Measurements from ENCODE around the gene ACTC1. TPM values are rescaled to one million over a fixed set of nuclear protein-coding genes. Genes with fewer than 3 reads are reported as not detected.

Gene ACTC1
- total RNA-seq, 1 donor from 2014 or later = not detected

DNA sequence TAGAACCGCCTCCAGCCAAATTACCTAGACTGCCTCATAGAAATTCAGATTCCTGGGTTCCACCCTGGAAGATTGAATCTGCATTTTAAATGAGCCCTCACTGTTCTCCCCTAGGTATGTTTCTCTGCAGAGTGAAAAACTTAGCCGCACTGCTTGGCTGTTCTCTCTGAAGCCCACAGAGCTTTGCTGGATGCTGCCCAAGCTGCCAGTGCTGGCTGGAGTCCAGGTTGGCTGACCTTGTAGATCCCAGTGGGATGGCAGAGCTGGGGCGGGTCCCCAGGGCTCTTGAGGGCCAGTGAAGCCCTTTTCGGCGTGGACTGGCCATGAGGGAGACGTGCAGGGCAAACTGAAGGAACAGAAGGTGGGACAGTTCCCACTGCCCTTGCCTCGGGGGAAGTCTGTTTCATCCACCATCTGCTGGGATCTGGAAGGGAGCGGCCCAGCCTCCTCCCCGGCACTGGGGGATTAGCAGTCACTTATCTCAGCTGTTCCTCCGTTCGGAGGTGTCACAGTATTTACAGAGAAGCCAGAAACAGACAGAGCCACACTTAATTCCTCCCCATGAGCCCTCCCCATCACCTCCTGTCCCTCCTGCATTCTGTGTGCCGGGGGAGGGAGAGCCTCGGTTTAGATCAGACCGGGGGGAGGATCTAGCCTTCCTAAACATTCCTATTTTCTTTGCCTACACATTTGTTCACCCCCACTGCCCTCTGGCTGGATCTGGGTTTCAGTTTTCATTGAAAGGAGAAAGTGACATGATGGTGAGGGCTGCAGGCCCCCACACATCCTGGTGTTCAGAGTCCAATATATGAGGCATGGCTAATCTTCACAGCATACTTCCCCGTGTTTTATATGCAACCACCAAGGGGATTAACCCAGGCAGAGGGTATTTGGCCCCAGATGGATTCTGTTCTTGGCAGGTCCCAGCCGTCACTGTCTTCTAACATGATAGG lies 4.1 kb upstream of the ACTC1 start:
- TF ChIP-seq, protein P1, sequence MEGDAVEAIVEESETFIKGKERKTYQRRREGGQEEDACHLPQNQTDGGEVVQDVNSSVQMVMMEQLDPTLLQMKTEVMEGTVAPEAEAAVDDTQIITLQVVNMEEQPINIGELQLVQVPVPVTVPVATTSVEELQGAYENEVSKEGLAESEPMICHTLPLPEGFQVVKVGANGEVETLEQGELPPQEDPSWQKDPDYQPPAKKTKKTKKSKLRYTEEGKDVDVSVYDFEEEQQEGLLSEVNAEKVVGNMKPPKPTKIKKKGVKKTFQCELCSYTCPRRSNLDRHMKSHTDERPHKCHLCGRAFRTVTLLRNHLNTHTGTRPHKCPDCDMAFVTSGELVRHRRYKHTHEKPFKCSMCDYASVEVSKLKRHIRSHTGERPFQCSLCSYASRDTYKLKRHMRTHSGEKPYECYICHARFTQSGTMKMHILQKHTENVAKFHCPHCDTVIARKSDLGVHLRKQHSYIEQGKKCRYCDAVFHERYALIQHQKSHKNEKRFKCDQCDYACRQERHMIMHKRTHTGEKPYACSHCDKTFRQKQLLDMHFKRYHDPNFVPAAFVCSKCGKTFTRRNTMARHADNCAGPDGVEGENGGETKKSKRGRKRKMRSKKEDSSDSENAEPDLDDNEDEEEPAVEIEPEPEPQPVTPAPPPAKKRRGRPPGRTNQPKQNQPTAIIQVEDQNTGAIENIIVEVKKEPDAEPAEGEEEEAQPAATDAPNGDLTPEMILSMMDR (conservative IDR thresholded peaks at IDR 0.05; ENCODE audit: low read depth, low read length) = no peak
- no peak for DNase-seq (ENCODE audit: low read depth)
- H3K4me3 ChIP-seq (ENCODE audit: low read depth, low read length) = no peak overlapping the region

DNA sequence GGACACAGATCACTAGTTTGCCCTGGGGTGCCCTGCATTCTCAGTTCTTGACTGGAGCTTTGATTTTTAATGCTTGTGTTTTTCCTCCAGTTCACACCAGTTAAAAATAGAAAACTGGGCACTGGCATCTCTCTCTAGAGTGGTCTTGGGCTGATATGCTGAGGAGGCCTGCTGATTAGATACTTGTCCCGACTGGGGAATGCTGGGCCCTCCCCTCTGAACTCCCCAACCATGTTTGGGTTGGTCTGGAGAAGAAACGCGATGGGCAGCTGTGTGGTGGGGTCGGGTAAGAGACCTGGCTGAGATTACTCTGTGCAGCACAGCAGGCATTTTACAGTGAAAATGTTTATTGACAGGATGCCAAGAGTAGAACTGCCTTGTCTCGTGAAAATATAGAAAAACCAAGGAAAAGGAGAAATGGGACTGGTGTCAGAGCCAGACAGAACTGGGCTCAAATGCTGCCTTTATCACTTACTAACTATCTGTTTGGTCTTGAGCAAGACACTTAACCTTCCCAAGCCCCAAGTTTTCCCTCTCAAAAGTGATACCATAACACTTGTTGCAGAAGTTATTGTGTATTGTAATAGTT lies 1.6 kb upstream of the ACTC1 start:
- DNase-seq (ENCODE audit: low read depth) = no peak
- TF ChIP-seq, protein P1 (conservative IDR thresholded peaks at IDR 0.05; ENCODE audit: low read depth, low read length) = no peak
- no peak overlapping the region for H3K4me3 ChIP-seq (ENCODE audit: low read depth, low read length)

DNA sequence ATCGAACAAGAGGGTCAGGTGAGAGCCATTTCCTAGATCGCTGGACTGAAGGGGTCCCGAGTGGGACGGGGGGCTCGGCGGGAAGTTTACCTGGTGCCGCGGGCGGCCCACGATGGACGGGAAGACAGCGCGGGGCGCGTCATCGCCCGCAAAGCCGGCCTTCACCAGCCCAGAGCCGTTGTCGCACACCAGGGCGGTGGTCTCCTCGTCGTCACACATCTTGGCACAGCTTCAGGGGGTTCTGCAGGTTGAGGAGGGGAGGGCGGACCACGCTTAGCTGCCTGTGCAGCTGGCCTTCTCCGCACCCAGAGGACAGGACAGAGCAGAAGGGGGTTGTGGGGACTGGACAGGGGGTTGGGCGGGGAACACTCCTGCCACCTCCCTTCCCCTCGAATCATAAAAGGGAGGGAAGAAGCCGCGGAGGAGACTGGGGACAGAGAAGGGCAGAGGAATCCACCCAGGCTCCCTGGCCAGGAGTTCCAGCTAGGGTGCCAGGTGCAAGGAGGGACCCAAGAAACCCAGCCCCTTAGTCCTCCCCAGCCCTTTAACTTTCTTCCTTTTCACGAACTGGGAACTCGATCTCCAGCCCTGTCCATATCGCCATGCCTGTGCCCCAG lies 651 bp downstream of the ACTC1 start:
- TF ChIP-seq, protein P1 (conservative IDR thresholded peaks at IDR 0.05; ENCODE audit: low read depth, low read length) = no peak
- H3K4me3 ChIP-seq (ENCODE audit: low read depth, low read length) = no peak overlapping the region
- DNase-seq (ENCODE audit: low read depth) = no peak

DNA sequence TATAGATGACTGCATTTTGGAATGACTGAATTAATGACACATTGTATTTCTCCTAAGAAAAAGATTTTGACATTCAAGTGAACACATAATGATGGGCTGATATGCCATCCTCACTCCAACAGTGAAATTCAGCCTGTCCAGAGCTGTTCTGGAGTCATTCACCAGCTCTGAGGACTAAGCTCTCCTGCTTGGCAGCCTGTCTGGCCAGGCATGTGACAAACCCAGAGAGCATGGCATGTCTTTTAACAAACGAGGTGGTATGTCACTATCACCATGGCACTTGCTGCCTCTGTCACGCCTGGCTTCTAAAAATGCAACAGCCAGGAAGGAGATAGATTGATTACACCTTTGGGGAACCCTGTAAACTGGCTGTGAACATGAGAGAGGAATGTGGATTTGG lies 1.4 kb downstream of the ACTC1 start:
- TF ChIP-seq, protein P1 (conservative IDR thresholded peaks at IDR 0.05; ENCODE audit: low read depth, low read length) = no peak

DNA sequence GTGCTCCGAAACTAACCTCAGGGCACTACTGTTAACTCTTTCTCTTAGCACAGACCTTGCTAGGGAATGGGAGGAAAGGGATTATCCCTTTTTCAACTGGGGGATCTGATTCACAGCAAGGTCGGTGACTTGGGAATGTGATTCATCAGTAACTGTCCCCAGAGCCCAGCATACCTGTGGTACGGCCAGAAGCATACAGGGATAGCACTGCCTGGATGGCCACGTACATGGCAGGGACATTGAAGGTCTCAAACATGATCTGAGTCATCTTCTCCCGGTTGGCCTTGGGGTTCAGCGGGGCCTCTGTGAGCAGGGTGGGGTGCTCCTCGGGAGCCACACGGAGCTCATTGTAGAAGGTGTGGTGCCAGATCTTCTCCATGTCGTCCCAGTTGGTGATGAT lies 2.3 kb downstream of the ACTC1 start:
- TF ChIP-seq, protein P1 (conservative IDR thresholded peaks at IDR 0.05; ENCODE audit: low read depth, low read length) = no peak
- H3K4me3 ChIP-seq (ENCODE audit: low read depth, low read length) = no peak overlapping the region
- DNase-seq (ENCODE audit: low read depth) = no peak

More for the DNA sequence above, 1.4 kb downstream of the ACTC1 start:
- H3K4me3 ChIP-seq (ENCODE audit: low read depth, low read length) = no peak overlapping the region
- DNase-seq (ENCODE audit: low read depth) = no peak

DNA sequence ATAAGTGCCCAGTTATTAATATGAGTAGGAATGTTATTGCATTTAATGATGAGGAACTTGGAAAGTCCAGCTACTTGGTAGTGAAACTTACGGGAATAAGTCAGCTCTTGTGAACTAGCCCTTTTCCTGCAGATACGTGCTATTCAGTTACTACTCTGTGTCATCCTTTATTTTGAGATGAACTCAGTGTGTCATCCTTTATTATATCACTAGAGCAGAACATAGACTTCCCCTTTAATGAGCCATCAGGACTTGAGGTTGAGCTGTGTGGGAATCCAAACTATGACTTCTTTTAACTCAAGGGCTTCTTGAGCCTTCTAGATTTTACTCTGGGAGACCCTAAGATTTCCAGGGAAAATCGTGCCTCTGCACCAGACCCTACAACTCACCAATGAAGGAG lies 3.6 kb downstream of the ACTC1 start:
- TF ChIP-seq, protein P1 (conservative IDR thresholded peaks at IDR 0.05; ENCODE audit: low read depth, low read length) = no peak
- no peak for DNase-seq (ENCODE audit: low read depth)
- H3K4me3 ChIP-seq (ENCODE audit: low read depth, low read length) = no peak overlapping the region

Measured in epithelial cell of proximal tubule (primary cell).